ENCODE data around the gene HOXB9. TPM values are rescaled to one million over a fixed set of nuclear protein-coding genes. Genes with fewer than 3 reads are reported as not detected.

The HOXB9 gene
- total and polyA plus RNA-seq, 9 of the 15 experiments (the other 6 are each of a cell fraction or from before 2014, with no cell fraction given), result 3.1 to 196 (median 77.6) TPM

GRCh38 chr17:48621410-48622392, 4.5 kb downstream of the HOXB9 start (continued):
- TF ChIP-seq ZNF175 (CRISPR knock-in tag; IDR thresholded peaks at IDR 0.05; ENCODE audit: low read depth), result no peak
- TF ChIP-seq NR1H2 (CRISPR knock-in tag; IDR thresholded peaks at IDR 0.05), result no peak
- no peak for TF ChIP-seq ELF1 (tag; IDR thresholded peaks at IDR 0.05)
- TF ChIP-seq ATF3 (IDR thresholded peaks at IDR 0.05), result 0 out of 2 replicates have a peak, but pooled peaks have one; percentile 17
- TF ChIP-seq ATF3 (CRISPR knock-in tag; conservative IDR thresholded peaks at IDR 0.05), result no peak
- peak; percentile 94 for TF ChIP-seq RBM22 (IDR thresholded peaks at IDR 0.05; ENCODE audit: low read depth, low read length, poor library complexity, severe bottlenecking)
- no peak for TF ChIP-seq TAF1 (IDR thresholded peaks at IDR 0.05; ENCODE audit: control insufficient read depth, extremely low read depth, insufficient read depth, low read length, severe bottlenecking)
- TF ChIP-seq ZNF143 (CRISPR knock-in tag; IDR thresholded peaks at IDR 0.05), result no peak

Data from K562 (cell line).